ENCODE data around the gene PPL.
"Not testable (repeated sequence)": the region's sequence is repeated elsewhere in the genome, so short reads cannot be mapped to it uniquely, and the experiment has no call there.

The PPL gene

GRCh38 chr16:4954714-4955113, 17.8 kb upstream of the PPL start:
- Histone ChIP-seq H3K36me3 (ENCODE audit: insufficient read depth) (no peaks in the 10 kb centered on the region), H2AFZ (ENCODE audit: low read depth) (no peak overlapping the region), H3K27ac (no peak overlapping the region), H3K4me1 (ENCODE audit: low read depth, poor library complexity, severe bottlenecking) (peaks cover 22% of the 10 kb centered on the region), H3K4me2 (no peak overlapping the region), H3K4me3 (IDR thresholded peaks at IDR 0.05; ENCODE audit: insufficient read depth, low read depth, low read length) (no peak overlapping the region), H3K79me2 (ENCODE audit: insufficient read depth, low read depth) (no peaks in the 10 kb centered on the region), H4K20me1 (ENCODE audit: insufficient read depth) (no peaks in the 10 kb centered on the region), H3K27me3 (ENCODE audit: insufficient read depth, low read depth) (peaks cover 12% of the 10 kb centered on the region; the same call in 1 of the 2 replicates), H3K9ac (no peak overlapping the region)
- TF ChIP-seq CTCF (conservative IDR thresholded peaks at IDR 0.05; ENCODE audit: low read depth, low read length), result no peak

GRCh38 chr16:4951583-4951982, 14.6 kb upstream of the PPL start:
- H3K4me2 ChIP-seq; H3K27me3 ChIP-seq (ENCODE audit: insufficient read depth, low read depth); H4K20me1 ChIP-seq (ENCODE audit: insufficient read depth); H3K4me3 ChIP-seq (IDR thresholded peaks at IDR 0.05; ENCODE audit: insufficient read depth, low read depth, low read length); H3K79me2 ChIP-seq (ENCODE audit: insufficient read depth, low read depth); H3K9ac ChIP-seq; H3K4me1 ChIP-seq (ENCODE audit: low read depth, poor library complexity, severe bottlenecking); H2AFZ ChIP-seq (ENCODE audit: low read depth); H3K36me3 ChIP-seq (ENCODE audit: insufficient read depth); H3K27ac ChIP-seq: not testable (repeated sequence)

GRCh38 chr16:4949986-4950385, 13.0 kb upstream of the PPL start:
- Histone ChIP-seq H3K9ac (no peak overlapping the region), H3K4me3 (IDR thresholded peaks at IDR 0.05; ENCODE audit: insufficient read depth, low read depth, low read length) (no peak overlapping the region), H3K27ac (no peak overlapping the region), H3K27me3 (ENCODE audit: insufficient read depth, low read depth) (no peaks in the 10 kb centered on the region), H3K4me2 (no peak overlapping the region), H3K79me2 (ENCODE audit: insufficient read depth, low read depth) (no peaks in the 10 kb centered on the region), H3K4me1 (ENCODE audit: low read depth, poor library complexity, severe bottlenecking) (peaks cover 3% of the 10 kb centered on the region), H2AFZ (ENCODE audit: low read depth) (no peak overlapping the region), H4K20me1 (ENCODE audit: insufficient read depth) (no peaks in the 10 kb centered on the region), H3K36me3 (ENCODE audit: insufficient read depth) (no peaks in the 10 kb centered on the region)
- no peak for TF ChIP-seq CTCF (conservative IDR thresholded peaks at IDR 0.05; ENCODE audit: low read depth, low read length)

GRCh38 chr16:4948903-4949766, 12.2 kb upstream of the PPL start:
- TF ChIP-seq CTCF (conservative IDR thresholded peaks at IDR 0.05; ENCODE audit: low read depth, low read length), result no peak
- no peak overlapping the region for H2AFZ ChIP-seq (ENCODE audit: low read depth)
- no peak overlapping the region for H3K4me2 ChIP-seq
- H3K4me3 ChIP-seq (IDR thresholded peaks at IDR 0.05; ENCODE audit: insufficient read depth, low read depth, low read length), result no peak overlapping the region
- no peak overlapping the region for H3K9ac ChIP-seq
- no peaks in the 10 kb centered on the region for H3K27me3 ChIP-seq (ENCODE audit: insufficient read depth, low read depth)
- H3K36me3 ChIP-seq (ENCODE audit: insufficient read depth), result no peaks in the 10 kb centered on the region
- peaks cover 11% of the 10 kb centered on the region for H3K4me1 ChIP-seq (ENCODE audit: low read depth, poor library complexity, severe bottlenecking)
- no peaks in the 10 kb centered on the region for H4K20me1 ChIP-seq (ENCODE audit: insufficient read depth)
- H3K79me2 ChIP-seq (ENCODE audit: insufficient read depth, low read depth), result no peaks in the 10 kb centered on the region
- H3K27ac ChIP-seq, result no peak overlapping the region

Measured in KMS-11 (cell line).